OCI-LY7 (cell line): ENCODE results near the gene DPPA5. TPM values are rescaled to one million over a fixed set of nuclear protein-coding genes. Genes with fewer than 3 reads are reported as not detected.

ENCODE experiments used
- BruUV-seq: library from RNA; stranded (reverse); fragments of 400-500 nt; replicated peaks from 2 replicates; lab custom pipeline; 2021; lab: Mats Ljungman, UMichigan
- CTCF ChIA-PET: fragments of 300-600 bp; sonication (Branson Sonifier 250); formaldehyde crosslinking; loops from one replicate; lab custom pipeline; 2022; ENCODE audit warnings: antibody characterized with exemption; ENCODE audit not compliant: unreplicated experiment; lab: Charles Lee
- POLR2A ChIA-PET: fragments of 300-600 bp; sonication (Branson Sonifier 250); formaldehyde crosslinking; loops from one replicate; lab custom pipeline; 2022; ENCODE audit warnings: antibody characterized with exemption; lab: Charles Lee
- DNase-seq: peaks from one replicate; pipeline ENCODE4 v3.0.0-alpha.2; 2015; ENCODE audit warnings: low spot score
- H2AFZ ChIP-seq: fragments of 200-600 bp; sonication (generic), shearing (Covaris generic); 2 replicates; pipeline ENCODE4 v1.6.1; 2014; ENCODE audit warnings: mild to moderate bottlenecking, antibody characterized with exemption, low read length, moderate library complexity
- H3K27ac ChIP-seq: fragments of 200-600 bp; sonication (generic); 2 replicates; pipeline ENCODE4 v1.5.1; 2014; ENCODE audit warnings: mixed run types, low read depth, mild to moderate bottlenecking, moderate library complexity, low read length, inconsistent platforms; ENCODE audit not compliant: poor library complexity, severe bottlenecking
- H3K36me3 ChIP-seq: fragments of 200-600 bp; sonication (generic); 2 replicates; pipeline ENCODE4 v1.6.1; 2014; ENCODE audit warnings: mild to moderate bottlenecking, antibody characterized with exemption, low read length, moderate library complexity, mixed read lengths; ENCODE audit not compliant: insufficient read depth
- H3K4me1 ChIP-seq: fragments of 200-600 bp; sonication (generic); 2 replicates; pipeline ENCODE4 v1.5.1; 2014; ENCODE audit warnings: mild to moderate bottlenecking, low read length; ENCODE audit not compliant: insufficient read depth, poor library complexity, severe bottlenecking
- H3K4me2 ChIP-seq: fragments of 200-600 bp; sonication (generic); 2 replicates; pipeline ENCODE4 v1.6.1; 2014; ENCODE audit warnings: mild to moderate bottlenecking, low read length
- H3K4me3 ChIP-seq: fragments of 200-600 bp; sonication (generic); 2 replicates; pipeline ENCODE4 v1.5.1; 2014; ENCODE audit warnings: mild to moderate bottlenecking, low read depth, low read length; ENCODE audit not compliant: poor library complexity, severe bottlenecking
- H3K79me2 ChIP-seq: fragments of 200-600 bp; sonication (generic); 2 replicates; pipeline ENCODE4 v1.6.1; 2016; ENCODE audit warnings: low read depth, mild to moderate bottlenecking, low read length, moderate library complexity, mixed read lengths; ENCODE audit not compliant: insufficient read depth
- H3K9me2 ChIP-seq: fragments of 200-600 bp; sonication (generic); 2 replicates; pipeline ENCODE4 v1.6.1; 2016; ENCODE audit warnings: mild to moderate bottlenecking, low read length, mixed read lengths; ENCODE audit not compliant: insufficient read depth
- H3K9me3 ChIP-seq: fragments of 200-600 bp; sonication (generic); 2 replicates; pipeline ENCODE4 v1.6.1; 2014; ENCODE audit warnings: mild to moderate bottlenecking, mixed run types, low read length, mixed read lengths
- H4K20me1 ChIP-seq: fragments of 200-600 bp; sonication (generic); 2 replicates; pipeline ENCODE4 v1.6.1; 2014; ENCODE audit warnings: mild to moderate bottlenecking, antibody characterized with exemption, low read length, moderate library complexity, mixed read lengths; ENCODE audit not compliant: insufficient read depth
- EZH2phosphoT487 ChIP-seq: fragments of 200-600 bp; sonication (generic); IDR thresholded peaks from 2 replicates; pipeline ENCODE4 v1.6.1; 2018; ENCODE audit warnings: low read depth, borderline replicate concordance, mild to moderate bottlenecking, mixed run types, antibody characterized with exemption, low read length, moderate library complexity, mixed read lengths
- intact Hi-C: fragments of 100-400 bp; cut with micrococcal nuclease; formaldehyde crosslinking; loops from one replicate; pipeline ENCODE4 v1.10.0; 2022; ENCODE audit not compliant: unreplicated experiment
- total RNA-seq, 2 experiments: library from RNA; depleted of rRNA in 1 of 2; stranded (reverse); fragments of >200 nt in 1 of 2; shearing (Covaris generic) in 1 of 2; gene quantifications; 2 replicates each; pipeline ENCODE4 v1.2.3, GENCODE V29; 2014 to 2022
- TF ChIP-seq, protein P1 (sequence below): fragments of 200-600 bp; sonication (generic); conservative IDR thresholded peaks from 2 replicates; pipeline ENCODE4 v1.5.1; 2014; ENCODE audit warnings: mild to moderate bottlenecking, antibody characterized with exemption, low read length, moderate library complexity, mixed read lengths

DPPA5 gene
- total RNA-seq, 2 experiments from 2014 or later: not detected

GRCh38 chr6:73339340-73339739 lies 14.7 kb downstream of the DPPA5 start:
- no peak for TF ChIP-seq EZH2phosphoT487
- TF ChIP-seq, protein P1, sequence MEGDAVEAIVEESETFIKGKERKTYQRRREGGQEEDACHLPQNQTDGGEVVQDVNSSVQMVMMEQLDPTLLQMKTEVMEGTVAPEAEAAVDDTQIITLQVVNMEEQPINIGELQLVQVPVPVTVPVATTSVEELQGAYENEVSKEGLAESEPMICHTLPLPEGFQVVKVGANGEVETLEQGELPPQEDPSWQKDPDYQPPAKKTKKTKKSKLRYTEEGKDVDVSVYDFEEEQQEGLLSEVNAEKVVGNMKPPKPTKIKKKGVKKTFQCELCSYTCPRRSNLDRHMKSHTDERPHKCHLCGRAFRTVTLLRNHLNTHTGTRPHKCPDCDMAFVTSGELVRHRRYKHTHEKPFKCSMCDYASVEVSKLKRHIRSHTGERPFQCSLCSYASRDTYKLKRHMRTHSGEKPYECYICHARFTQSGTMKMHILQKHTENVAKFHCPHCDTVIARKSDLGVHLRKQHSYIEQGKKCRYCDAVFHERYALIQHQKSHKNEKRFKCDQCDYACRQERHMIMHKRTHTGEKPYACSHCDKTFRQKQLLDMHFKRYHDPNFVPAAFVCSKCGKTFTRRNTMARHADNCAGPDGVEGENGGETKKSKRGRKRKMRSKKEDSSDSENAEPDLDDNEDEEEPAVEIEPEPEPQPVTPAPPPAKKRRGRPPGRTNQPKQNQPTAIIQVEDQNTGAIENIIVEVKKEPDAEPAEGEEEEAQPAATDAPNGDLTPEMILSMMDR: no peak
- BruUV-seq: no TSS peak
- ChIA-PET CTCF (no interaction called here), POLR2A (interaction anchor here (0.8 to 1.4 kb wide), 3 partner anchors 8 to 52 kb away, joined by 3 to 5 read pairs (median 4); no protein-coding TSS in a partner anchor)
- Histone ChIP-seq H3K27ac (no peak overlapping the region), H4K20me1 (no peaks in the 10 kb centered on the region), H3K4me2 (no peak overlapping the region), H3K36me3 (no peaks in the 10 kb centered on the region), H3K79me2 (no peaks in the 10 kb centered on the region), H2AFZ (no peak overlapping the region), H3K9me3 (no peaks in the 10 kb centered on the region), H3K9me2 (no peaks in the 10 kb centered on the region), H3K4me1 (peaks cover 8% of the 10 kb centered on the region), H3K4me3 (no peak overlapping the region)
- intact Hi-C loops: no loop called here
- no peak for DNase-seq

DNA sequence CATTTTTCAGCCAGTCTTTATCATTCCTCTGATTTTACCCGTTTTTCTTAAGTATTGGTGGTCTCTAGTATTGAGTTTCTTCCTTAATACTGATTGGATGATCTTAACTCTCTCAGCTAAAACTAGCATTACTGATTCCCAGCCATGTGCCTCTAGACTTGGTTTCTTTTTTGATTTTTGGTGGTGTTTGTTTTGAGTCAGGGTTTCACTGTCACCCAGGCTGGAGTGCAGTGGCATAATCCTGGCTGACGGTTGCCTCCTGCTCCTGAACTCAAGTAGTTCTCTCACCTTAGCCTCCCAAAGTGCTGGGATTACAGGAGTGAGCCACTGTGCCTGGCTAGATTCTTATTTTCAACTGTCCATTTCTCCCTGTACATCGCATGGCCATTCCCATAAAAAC lies 24.9 kb downstream of the DPPA5 start:
- H3K27ac ChIP-seq: no peak overlapping the region
- no peaks in the 10 kb centered on the region for H3K79me2 ChIP-seq
- no peak overlapping the region for H3K4me3 ChIP-seq
- H4K20me1 ChIP-seq: no peaks in the 10 kb centered on the region
- CTCF ChIA-PET: no interaction called here
- POLR2A ChIA-PET: interaction anchor here (0.5 to 1.7 kb wide), 3 partner anchors 10 to 918 kb away, joined by 3 to 5 read pairs (median 5); no protein-coding TSS in a partner anchor
- no peak overlapping the region for H3K4me2 ChIP-seq
- H3K36me3 ChIP-seq: no peaks in the 10 kb centered on the region
- no peak for DNase-seq
- H2AFZ ChIP-seq: 0 out of 2 replicates have a peak overlapping the region, but pooled peaks have one; percentile 18
- no peaks in the 10 kb centered on the region for H3K9me2 ChIP-seq
- H3K4me1 ChIP-seq: peaks cover 5% of the 10 kb centered on the region
- intact Hi-C loops: loop anchor here (5.0 kb wide), 2 partner anchors 707 to 807 kb away; partner anchors contain the start of gene KCNQ5
- no TSS peak for BruUV-seq
- no peaks in the 10 kb centered on the region for H3K9me3 ChIP-seq
- TF ChIP-seq, protein P1: no peak
- TF ChIP-seq EZH2phosphoT487: no peak

- H3K9me3 ChIP-seq: no peaks in the 10 kb centered on the region
- peaks cover 5% of the 10 kb centered on the region for H3K4me1 ChIP-seq
- no peaks in the 10 kb centered on the region for H4K20me1 ChIP-seq
- H2AFZ ChIP-seq: 0 out of 2 replicates have a peak overlapping the region, but pooled peaks have one; percentile 18
- H3K36me3 ChIP-seq: no peaks in the 10 kb centered on the region
- no peaks in the 10 kb centered on the region for H3K79me2 ChIP-seq
- BruUV-seq: no TSS peak
- TF ChIP-seq, protein P1: no peak
- CTCF ChIA-PET: interaction anchor here (2.7 kb wide), 1 partner anchor 23 kb away, joined by 7 read pairs; no protein-coding TSS in a partner anchor
- intact Hi-C loops: loop anchor here (5.0 kb wide), 2 partner anchors 706 to 806 kb away; partner anchors contain the start of gene KCNQ5
- POLR2A ChIA-PET: interaction anchor here (0.5 to 1.7 kb wide), 4 partner anchors 10 to 918 kb away, joined by 3 to 5 read pairs (median 4); no protein-coding TSS in a partner anchor
- no peak overlapping the region for H3K4me3 ChIP-seq
- no peak overlapping the region for H3K4me2 ChIP-seq
- no peak for DNase-seq
- H3K9me2 ChIP-seq: no peaks in the 10 kb centered on the region
- no peak overlapping the region for H3K27ac ChIP-seq
Measured at GRCh38 chr6:73328790-73329189, 25.3 kb downstream of the DPPA5 start.
